DMS79 treated with DMSO at 0.1 percent for 48 hours (cell line): ENCODE measurements around the gene HSPA12A.

Experiments
- DNase-seq: peaks from one replicate; lab custom pipeline; 2025; lab: John Stamatoyannopoulos, UW

Gene HSPA12A

DNA sequence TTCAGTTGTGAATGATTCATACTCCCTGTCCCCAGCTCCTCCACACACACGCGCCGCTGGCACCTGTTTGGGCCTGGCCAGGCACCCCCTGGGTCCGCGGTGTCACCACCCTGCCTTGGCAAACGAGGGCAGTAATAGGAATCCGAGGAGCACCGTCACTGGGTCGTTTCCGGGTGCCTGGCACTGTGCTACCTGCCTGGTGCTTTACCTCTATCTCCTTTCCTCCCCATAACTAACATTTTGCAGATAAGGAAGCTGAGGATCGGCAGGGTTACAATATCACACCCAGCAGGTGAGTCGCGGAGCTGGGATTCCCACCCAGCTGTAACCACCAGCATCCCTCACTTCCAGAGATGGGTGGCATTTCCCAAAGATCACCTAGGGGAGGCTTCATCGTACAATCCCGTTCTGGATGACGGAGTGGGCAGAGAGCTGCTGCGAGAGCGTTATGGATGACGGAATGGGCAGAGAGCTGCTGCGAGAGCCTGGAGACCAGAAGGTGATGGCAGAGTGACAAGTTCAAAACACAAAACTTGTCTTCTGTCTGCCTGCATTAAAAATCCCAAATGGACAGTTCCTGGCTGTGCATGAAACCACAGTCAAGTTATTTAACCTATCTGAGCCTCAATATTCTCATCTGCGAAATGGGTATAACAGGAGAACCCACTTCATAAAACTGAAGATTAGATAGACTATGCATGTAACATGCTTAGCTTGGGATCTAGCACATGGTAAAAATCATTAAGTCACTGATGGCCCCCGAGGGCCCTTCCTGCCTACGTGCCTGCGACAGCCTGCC, 1.1 kb upstream of the HSPA12A start:
- DNase-seq: no peak

DNA sequence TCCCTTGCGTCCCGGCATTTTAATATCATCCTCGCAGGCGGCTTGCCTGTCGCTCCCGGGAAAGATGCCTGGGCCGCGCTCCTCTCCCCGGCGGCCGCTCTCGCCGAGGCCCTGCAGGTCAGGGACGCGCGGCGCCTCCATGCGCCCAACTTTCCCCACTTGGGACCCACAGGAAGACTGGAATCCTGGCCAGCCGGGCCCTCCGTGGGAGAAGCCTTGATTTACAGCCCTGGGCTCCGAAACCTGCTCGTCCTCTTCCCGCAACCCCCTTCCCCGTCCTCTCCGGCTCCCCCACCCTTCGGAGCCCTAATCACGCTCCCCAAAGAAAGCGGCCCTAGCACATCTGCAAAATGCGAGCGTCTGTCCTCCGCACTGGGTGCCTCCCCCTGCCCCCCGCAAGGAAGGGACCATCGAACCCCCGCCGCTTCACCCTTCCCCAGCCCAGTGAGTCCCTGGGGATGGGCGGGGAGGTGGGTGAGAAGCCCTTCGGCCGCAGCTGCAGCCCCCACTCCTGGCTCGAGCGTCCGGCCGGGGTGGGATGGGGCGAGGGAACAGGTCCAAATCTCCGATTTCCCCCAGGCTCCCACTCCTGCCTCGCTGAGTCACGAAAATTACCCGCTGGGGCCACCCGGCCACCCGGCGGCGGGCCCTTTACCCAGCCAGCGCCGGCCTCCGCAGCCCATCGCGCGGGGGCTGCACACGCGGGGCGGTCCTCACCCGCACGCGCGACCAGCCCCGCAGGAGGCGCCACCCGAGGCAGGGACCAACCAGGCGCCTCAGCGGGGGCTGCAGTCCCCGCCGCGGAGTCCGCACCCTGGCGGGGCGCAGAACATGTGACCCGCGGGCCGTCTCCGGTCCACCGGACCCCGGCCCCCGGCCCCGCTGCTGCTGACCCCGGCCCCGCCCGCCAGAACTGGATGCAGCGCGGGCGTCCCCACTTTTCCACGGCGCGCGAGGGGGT, 695 bp downstream of the HSPA12A start:
- no peak for DNase-seq

DNA sequence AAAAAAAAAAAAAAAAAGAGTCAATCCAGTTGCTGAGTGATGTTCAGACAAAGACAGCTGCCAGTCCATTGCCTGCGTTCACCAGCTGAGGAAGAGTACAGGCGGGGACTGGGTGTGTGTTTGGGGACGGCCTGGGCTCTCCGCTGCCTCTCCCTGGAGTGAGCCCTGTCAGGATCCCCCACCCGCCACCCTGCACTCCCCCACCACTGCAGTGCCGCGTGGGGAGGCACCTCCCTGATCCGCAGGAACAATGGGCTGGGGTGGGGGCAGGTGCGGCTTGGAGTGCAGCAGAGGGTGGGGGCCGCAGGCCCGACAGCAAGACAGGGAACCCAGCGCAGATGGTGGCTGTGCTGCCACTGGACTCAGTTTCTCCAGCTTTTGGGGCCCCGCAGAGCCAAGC, 1.4 kb downstream of the HSPA12A start:
- DNase-seq: no peak

DNA sequence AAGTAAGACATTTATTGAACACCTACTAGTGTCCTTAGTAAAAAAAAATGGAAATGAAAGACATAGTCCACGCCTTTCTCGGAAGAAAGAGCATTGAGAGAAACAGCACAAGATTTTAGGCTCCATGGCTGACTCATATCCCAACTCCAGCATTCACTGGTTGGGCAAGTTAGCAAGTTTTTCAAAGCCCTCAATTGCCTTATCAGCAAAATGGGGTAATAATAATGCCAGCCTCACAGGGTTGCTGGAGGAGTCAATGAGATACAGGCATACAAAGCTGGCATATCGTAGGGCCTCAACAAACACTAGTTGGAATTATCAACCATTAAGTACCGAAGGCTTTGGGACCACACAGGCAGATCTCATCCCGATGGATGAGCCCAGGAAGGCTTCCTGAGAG, 4.0 kb downstream of the HSPA12A start:
- no peak for DNase-seq

GRCh38 chr10:116737627-116738327, 4.6 kb downstream of the HSPA12A start:
- no peak for DNase-seq

DNA sequence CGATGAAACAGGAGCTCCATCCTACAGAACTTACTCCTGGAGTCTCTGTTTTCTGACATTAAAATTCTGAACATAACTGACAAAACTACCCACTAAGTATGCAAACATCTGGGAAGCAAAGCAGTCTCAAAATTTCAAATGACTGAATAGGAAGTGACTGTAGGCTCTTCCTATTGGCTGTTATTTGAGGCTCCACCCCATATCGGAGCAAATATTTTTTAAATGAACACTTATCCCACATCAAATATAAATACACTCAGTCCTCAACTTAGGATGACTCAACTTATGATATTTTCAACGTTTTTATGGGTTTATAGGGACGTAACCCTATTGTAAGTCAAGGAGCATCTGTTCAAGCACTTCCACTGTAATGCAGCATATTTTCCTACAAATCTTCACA, 8.8 kb downstream of the HSPA12A start:
- no peak for DNase-seq

DNA sequence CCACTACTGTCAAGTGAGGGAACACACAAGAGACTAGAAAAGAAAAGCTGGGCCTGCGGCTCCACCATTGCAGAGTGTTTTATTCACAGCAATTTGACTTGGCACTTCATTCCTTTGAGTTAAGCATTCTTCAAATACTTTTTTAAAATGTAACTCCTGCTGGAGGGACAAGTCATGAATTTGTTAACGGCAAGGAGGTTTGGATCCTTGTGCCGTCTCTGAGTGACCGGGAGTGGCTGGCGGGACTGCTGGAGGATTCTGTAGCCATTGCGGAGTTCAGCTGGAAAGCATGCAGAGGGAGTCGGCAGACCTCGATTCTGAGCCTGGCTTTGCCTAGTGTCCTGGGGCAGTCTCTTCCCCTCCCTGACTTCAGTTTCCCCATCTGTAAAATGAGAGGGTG, 9.8 kb downstream of the HSPA12A start:
- no peak for DNase-seq

GRCh38 chr10:116730464-116731260, 11.7 kb downstream of the HSPA12A start:
- no peak for DNase-seq

DNA sequence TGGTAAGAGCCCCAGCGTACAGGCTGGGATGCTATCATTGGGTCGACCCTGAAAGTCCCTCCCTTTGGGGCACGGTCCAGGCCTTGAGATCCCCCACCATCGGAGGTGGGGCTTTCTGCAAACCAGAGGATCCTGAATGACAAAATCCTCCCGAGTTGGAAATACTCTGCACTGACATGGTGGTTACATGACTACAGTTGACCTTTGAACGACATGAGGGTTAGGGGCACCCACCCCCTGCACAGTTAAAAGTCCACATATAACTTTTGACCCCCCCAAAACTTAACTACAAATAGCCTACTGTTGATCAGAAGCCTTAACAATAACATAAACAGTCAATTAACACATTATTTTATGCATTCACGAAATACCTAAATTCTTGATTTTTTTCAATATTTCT, 13.1 kb downstream of the HSPA12A start:
- DNase-seq: no peak

GRCh38 chr10:116728526-116729096, 13.8 kb downstream of the HSPA12A start:
- DNase-seq: no peak

- DNase-seq: no peak
These were observed 18.7 kb downstream of the HSPA12A start for GRCh38 chr10:116723428-116724281.

DNA sequence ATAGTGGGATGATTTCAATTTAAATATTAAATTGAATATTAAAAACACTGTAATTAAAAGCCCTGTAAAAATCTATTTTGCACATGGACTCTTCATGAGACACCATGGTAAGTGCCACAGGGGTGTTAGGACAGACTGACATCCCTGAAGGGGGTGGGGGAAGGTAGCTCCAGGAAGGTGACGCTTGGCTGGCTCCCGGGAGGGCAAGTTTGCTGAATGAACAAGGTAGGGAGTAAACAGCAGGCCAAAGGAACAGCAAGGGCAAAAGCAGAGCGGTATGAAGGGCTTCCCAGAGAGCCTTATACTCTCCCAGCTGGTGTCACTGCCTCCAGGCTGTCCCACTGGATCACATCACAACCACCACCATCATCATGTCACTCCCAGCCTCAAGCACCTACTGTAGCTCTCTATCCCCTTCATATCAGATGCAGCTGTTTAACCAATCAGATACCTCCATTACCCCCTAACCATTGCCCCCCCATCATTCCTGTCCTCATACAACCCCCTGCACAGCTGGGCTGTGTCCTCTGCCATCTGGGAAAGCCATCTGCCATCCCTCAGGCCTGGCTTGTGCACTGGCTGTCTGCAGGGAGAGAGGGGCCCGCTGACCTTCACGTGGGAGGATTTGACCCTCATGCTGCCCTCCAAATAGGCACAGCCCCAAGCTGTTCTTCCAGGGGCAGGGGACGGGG, 19.5 kb downstream of the HSPA12A start:
- DNase-seq: no peak

DNA sequence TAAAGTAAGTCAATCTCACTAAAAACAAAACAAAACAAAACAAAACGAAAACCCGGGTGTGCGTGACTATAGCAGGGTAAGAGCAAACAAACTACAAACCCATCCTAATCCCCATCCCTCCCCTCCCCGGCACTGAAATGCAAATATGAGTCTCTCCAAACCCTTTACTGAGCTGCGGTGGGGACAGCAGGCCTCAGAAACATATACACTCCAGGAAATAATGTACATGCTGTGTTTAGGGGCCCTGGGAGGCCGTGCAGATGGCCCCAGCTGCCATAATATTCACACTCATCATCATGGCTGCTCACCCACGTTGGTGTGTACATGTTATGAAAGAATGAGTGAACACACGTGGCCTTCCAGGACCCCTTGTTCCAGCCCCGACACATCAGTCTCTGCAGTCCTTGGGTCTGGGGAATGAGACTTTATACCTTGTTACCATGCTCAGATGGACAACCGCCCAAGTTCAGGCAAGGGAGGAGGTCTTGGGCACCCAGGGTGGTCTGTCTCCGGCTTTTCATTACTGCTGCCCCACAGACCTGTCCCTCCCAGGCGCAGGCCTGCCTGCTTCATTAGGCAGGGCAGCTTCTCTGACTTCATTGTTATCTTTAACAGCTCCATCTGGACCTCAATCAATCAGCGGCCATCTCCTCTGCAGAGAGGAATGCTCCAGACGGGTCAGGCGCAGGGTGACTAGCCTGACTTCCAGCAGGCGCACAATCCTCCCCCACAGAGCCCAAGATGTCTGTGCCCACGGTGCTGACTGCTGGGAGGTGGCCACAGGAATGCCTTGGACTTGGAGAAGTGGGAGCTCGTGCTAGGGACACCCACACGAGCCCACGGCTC, 20.6 kb downstream of the HSPA12A start:
- DNase-seq: no peak

DNA sequence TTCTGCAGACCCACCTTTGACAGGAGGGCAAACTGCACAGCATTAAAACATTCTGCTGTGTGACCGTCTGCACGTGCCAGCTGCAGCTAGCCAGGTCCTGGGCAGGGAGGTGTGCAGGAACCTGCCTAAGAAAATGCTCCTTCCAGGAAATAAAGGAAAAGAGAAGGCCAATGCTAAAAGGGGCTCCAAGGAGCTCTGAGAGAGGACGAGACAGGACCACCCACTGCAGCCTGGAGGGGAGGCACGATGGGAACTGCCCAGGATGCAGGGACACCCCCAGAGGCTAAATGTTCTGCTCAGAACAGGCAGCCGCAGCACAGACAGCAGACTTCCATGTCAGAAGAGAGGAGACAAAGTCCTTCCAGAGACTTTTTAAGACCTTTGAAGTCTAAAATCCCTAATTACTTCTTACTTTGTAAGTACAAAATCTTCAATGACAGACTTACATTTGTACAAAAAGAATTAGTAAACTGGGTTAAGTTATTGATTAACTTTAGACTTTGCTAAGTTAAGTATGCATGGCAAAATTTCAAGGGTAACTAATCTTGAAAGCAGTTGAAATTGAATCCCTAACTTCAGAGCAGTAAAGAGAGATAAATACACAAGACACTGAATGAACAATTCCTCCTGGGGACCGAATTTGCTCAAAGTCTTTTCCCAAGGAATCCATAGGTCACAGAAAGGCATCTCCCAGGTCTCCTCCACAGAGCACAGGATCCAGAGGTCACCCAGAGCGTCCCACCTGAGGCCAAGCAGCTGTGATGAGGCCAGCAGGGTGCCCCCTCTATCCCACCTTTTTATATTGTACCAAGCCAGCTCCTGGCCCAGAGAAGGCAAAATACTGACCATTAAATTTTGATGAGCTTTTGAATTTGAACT, 21.5 kb downstream of the HSPA12A start:
- no peak for DNase-seq

DNA sequence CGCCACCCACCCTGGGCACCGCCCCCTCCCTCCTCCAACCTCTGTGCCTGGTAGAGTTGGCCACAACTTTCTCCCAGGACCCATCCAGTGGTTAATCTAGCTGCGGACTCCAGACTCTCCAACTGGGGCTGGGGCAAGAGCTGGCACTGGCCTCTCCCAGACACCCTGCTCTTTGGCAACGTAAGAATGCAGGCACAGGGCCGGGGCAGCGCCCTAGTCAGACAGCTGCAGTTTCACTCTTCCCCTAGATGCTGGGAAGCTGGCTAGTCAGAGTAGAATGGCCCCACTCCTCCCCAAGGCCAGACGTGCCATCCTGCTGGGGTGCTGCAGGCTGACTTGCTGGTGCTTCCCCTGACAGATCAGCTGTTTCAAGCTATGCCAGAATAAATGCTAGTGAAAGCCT, 22.1 kb downstream of the HSPA12A start:
- no peak for DNase-seq

- no peak for DNase-seq
These were observed 22.6 kb downstream of the HSPA12A start for GRCh38 chr10:116719804-116720203.

DNA sequence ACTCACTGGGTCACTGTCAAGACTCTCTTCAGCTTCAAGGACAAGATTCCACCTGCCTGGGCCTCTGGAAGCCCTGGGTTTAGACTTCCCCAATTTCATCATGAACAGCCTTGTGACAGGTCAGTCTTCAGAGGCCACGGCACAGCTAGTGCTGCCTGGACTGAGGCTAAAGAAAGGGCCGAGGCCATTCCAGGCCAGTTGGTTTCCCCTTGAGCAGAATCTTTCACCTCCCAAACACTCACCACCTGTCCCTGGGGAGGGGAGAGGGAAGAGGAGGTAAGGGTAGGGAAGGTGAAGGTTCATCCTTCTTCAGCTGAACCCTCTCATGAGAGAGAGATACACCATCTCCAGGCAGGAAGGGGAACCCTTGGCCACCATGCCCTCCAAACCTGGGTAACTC, 24.3 kb downstream of the HSPA12A start:
- no peak for DNase-seq

DNA sequence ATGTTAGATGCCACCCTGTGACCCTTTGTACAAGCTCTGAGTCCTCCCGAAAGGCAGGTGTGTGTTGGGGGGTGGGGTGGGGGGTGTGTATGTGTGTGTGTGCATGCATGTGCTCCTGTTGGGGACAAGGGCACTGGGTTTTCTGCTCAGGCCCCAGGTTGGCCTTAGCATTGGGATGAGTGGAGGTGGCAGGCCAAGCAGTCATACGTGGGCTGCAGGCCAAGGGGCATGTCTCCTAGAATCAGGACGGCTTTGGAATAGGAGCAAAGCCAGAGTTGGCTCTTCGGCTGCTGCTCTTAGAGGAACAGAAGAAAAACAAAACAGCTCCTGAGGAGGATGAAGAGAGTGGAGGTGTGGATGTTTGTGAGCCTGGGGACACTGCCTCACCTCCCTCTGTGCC, 26.0 kb downstream of the HSPA12A start:
- DNase-seq: no peak
